Fibroblast of the conjunctiva (primary cell): ENCODE results near the gene POFUT2.

Experiments used
- DNase-seq: peaks from one replicate; pipeline ENCODE4 v3.0.0-alpha.2; 2010; ENCODE audit warnings: low read depth

POFUT2 gene

GRCh38 chr21:45297329-45297728, 9.6 kb upstream of the POFUT2 start:
- no peak for DNase-seq

DNA sequence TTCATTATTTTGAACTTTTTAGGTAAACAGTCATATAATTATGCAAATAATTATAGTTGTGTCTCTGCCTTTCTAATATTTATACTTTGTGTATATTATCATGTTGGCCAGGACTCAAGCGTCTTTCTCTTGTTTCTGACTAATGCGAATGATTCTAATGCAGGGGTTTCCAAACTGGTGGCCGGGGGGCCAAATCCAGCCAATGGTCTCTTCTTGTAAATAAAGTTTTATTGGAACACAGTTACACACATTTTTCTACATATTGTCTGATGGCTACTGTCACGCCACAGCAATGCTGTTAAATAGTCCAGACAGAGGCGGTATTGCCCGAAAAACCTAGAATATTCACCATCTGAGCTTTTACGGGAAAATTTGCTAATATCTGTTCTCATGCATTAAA, 8.9 kb upstream of the POFUT2 start:
- no peak for DNase-seq

DNA sequence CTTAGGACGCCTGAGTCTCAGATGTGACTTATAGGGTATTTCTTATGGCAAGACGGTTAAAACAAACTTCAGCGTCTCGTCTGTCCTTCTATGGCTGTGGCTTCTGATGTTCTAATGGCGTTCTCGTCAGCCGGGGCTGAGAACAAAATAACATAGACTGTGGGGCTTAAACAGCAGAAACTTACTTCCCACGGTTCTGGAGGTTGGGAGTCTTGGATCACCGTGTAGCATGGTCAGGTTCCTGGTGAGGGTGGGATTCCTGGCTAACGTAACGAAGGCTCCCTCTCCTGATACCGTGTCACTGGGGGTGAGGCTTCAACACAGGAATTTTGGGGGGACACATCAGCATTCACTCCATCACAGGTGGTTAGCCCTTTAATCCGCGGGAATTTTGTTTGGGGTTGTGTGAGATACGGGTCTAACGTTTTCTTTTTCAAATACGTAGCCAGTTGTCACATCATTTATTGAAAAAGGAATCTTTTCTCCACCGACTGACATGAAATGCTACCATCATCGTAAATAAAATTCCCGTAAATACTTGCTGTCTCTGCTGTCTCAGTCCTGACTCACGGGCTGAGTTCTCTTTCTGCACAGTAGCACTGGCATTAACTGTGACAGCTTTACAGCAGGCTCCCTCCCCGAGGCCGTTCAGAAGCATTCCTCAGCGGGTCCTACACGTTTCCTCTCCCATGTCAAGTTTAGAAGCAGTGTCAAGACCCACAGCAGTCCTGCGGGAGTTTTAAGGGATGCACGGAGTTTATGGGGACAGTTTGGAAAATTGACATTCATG, 8.1 kb upstream of the POFUT2 start:
- no peak for DNase-seq

DNA sequence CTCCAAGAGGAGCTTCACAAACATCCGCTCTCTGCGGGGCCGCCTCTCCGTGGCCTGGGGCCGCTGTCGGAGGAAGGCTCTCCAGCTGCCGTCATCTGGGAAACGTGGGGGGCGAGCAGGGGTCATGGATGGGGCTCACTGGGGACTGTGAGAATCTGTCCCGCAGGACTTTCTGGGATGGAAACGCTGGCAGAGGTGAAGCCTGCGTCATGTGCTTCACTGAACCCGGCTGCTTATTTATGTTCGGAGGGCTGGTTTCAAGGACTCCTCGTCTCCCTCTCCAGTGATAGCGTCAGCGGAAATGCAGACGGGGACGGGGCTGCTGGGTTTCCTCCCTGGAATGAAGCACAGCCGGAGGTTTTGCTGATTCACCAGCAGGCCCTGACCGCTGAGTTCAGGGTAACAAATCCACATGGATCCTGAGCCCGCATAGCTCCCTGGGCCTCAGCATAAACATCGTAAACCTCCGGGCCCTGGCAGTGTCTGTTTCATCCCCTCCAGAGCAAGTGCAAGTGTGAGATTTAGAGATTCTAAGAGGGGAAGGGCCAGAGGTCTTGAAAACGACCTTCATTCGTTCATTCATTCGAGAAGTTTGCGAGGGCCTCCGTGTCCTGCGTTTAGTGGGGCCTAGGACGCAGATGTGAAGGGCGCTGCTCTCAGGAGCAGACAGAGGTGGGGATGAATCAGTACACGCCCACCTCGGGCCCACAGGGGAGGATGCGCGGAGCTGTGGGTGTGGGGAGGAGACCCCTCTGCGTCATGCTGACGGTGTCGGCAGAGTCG, 7.0 kb upstream of the POFUT2 start:
- DNase-seq = peak; percentile 74

- DNase-seq = no peak
These were observed 6.2 kb upstream of the POFUT2 start for GRCh38 chr21:45293726-45294401.

DNA sequence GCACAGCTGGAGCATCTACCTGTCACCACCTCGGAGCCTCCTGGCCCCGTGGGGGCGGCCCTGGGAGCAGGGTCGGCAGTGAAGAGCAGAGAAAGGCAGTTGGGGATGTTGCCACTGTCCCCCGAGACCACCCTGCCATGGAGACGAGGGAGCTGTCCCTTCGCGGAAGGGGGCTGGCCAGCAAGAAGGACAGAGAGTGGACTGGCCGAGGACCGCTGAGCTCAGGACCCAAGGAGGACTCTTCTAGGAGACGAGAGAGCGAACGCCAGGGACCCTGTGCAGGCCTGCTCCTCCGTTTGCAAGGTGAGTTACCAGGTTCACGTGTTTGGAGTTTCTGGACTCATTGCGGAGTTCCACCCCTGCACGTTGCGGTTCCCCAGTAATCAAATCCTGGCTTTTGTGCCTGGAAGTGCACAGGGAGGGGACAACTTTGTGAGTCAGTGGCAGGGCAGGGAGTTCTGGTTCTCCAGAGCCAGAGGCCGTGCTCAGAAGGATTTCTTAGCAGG, 5.6 kb upstream of the POFUT2 start:
- DNase-seq = no peak

DNA sequence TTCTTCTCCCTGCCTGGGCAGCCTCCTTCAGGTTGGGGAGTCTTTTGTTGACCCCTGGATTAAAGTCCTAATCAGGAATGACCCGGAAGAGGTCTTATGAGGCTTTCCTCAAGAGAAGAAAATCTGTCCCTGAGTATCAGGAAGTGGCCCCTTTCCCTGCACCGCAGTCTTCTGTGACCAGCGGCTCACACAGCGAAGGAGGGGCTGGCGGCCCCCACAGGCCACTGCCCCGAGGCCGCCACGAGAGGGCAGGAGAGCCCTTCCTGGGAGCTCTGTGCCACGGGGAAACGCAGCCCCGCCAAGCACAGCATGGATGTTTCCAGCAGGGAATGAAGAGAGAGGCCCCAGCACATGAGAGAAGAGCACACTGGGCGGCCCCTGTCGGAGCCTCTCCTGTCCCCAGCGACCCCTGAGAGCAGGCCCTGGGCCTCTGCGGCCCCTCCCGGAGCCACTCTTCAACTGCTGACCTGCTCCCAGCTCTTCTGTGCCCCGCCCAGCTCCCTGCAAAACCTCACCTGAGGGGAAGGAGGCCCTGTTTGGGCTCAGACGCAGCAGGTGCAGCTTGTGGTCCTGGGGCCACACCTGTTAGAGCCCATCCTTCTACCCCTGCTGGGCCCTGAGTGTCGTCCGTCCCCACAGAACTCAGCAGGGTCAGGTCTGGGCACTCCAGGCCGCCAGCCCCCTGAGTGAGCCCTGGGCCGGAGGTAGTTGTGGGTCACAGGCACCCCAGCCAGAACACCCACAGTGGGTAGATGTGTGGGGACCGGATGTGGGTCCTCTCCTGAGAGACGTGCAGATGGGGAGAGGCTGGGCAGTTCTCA, 4.9 kb upstream of the POFUT2 start:
- DNase-seq = peak; percentile 66

GRCh38 chr21:45291613-45292398, 4.1 kb upstream of the POFUT2 start:
- DNase-seq = no peak

DNA sequence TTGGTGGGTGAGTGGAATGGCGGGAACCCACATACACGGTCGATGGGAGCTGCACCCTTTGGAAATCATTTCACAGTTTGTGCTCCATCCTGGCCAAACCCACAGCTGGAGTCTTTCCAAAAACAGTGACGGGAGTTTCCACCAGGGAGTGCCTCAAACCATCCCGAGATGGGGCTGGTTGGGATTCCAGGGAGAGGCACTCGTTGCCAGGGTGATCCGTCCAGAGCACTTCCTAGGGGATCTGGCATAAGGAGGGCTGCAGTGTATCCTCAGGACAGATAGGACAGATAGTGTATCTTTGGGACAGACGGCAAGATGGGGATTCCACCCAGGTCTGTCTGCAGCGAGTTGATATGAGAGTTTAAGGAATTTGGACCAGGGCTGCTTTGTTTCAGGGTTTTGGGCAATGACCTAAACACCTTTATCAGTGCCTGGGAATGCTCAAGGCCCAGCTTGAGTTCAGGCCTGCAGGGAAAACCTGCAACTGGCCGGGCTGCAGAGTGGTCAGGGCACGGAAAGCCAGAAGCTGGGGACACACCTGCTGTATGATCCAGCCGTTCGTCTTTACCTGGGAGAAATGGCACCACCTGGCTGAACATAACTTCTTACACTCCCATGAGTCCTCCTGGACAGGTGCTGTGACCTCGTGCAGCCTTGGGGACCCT, 3.4 kb upstream of the POFUT2 start:
- DNase-seq = no peak

DNA sequence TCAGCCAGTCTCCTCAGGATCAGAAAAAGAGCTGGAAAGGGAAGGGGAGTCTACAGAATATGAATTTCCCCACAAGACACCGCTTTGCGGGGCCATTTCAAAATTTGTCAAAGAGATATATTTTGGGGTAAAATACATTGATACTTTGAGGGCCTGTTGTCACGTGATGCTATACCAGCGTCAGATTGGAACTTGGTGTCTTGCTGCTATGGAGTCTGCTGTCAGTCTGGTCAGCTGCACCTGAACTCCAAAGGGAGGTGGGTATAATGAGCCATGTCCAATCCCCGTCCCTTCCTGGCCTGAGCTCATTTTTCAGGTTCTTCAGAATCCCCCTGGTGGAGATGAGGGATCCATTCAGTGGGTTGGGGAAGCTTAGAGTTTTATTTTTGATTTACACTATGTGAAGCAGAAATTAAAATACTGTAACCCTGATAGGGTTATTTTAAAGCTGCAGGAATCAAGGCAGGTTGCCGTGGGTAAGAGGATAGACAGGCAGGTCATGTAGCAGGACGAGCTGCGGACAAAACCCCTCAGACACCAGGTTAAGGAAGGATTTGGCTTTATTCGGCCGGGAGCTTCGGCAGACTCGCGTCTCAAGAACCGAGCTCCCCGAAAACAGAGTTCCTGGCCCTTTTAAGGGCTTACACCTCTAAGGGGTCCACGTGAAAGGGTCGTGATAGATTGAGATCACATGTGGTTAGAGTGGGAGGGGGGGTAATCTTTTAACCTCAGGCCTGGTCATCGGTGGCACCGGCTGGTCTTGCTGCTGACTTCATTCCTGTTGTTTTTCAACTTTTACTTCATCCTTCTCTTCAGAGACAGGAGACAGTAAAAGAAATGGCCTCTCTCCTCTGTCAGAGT, 2.2 kb upstream of the POFUT2 start:
- DNase-seq = no peak

DNA sequence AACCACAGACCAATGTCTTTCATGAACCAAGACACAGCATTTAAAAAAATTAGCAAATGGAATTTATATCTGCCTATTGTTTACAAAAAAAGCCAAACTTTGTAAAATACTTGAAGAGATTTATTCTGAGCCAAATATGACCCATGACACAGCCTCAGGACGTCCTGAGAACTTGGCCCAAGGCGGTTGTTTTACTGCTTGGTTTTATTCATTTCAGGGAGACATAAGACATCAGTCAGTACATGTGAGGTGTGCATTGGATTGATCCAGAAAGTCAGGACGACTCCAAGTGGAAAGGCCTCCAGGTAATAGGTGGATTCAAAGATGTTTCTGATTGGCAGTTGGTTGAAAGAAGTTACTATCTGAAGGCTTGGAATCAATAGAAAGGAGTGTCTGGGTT, 1.4 kb upstream of the POFUT2 start:
- DNase-seq = no peak

DNA sequence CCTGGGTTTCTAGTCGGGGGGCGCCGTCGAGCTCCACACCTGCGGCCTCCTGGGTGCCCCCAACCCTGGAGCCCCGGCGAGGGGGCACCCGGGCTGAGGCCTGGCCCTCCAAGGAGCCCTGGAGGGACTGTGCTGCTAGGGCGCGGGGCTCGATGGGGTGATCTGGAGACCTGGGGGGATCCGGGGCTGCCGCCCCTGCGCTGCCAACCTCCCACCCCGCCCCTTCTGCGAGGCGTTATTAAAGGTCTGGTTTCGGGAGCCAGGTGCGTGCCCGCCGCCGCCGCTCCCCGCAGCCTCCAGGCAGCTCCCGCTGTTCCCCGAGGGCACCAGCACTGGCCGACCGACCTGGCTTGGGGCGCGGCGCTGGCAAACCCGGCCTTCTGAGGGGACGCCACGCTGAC, 746 bp upstream of the POFUT2 start:
- no peak for DNase-seq

- DNase-seq = no peak
These were observed 841 bp downstream of the POFUT2 start for GRCh38 chr21:45286671-45287437.

- DNase-seq = no peak
These were observed 2.3 kb downstream of the POFUT2 start for GRCh38 chr21:45285266-45285931.

GRCh38 chr21:45284456-45284741, 3.3 kb downstream of the POFUT2 start:
- no peak for DNase-seq

GRCh38 chr21:45283611-45284455, 3.9 kb downstream of the POFUT2 start:
- no peak for DNase-seq

DNA sequence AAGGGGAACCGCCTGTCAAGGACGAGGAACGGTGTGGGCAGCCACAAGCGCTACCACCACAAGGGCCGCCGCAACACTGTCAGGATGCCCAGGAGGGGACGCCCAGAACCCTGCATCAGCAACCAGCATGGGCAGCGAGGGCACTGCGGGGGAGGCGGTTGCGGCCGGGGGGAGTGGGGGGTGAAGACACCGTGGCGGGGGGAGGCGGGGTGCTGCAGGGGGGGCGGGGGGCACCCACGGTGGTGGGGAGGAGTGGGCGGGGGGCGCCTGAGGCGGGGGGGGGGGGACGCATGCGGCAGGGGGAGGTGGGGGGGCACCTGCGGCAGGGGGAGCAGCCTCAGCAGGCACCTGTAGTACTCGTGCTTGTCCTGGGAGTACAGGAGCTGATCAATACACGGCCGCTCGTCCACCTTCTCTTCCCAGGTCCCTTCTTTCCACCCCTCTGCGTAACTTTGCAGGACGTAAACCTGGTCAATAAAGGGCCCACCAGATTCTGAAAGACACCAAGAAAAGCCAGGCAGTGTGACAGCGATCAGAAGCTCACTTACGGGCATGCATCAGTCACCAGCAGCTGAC, 4.6 kb downstream of the POFUT2 start:
- no peak for DNase-seq
